CD1c-positive myeloid dendritic cell (primary cell): Measurements from ENCODE around the gene RND2.
"Not testable (repeated sequence)": the region's sequence is repeated elsewhere in the genome, so short reads cannot be mapped to it uniquely, and the experiment has no call there.

Experiments used
- DNase-seq: peaks from one replicate; pipeline ENCODE4 v3.0.0-alpha.2; 2016; ENCODE audit errors: extremely low spot score

Gene RND2, protein sequence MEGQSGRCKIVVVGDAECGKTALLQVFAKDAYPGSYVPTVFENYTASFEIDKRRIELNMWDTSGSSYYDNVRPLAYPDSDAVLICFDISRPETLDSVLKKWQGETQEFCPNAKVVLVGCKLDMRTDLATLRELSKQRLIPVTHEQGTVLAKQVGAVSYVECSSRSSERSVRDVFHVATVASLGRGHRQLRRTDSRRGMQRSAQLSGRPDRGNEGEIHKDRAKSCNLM

DNA sequence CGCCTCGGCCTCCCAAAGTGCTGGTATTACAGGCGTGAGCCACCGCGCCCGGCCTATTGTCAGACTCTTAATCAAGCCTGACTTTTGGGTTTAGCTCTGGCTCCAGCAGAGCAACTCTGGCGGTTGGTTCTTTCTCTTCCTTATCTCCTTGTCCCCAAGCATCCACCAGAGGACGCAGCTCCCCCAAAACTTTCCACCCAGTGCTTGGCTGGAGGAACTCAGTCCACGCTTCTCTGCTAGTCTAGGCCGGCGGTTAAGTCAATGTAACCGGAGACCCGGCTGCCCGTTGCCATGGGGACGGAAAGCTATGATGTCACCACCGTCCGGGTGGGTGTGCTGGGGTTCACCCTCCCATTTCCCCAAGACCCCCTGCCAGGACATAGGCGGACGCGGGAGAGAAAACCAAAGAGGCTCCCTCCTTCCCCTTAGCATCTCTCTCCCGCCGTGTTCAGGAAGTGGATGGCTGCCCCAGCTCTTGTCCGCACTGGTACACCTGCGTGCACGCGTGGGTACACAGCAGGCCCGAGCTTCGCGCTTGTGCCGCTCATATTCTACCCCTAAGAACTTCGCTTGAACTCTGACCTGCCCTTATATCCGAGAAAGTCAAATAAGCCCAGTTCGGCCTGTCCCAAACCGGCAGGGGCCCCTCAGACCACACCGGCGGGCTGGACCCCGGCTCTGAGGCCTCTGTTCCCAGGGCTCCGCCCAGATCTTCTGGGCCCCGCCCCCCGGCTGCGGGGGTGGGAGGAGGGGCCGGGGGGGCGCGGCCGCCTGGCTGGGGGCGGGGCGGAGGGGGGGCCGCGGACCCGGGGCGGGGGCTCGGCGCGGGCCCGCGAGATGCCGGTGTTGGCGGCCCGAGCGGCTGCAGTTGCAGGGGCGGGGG lies at the start of gene RND2:
TSS of gene RND2 (plus strand) at position 825 of the 883 bp plus-strand sequence. CDS start 117 bp downstream, outside the sequence.
- peak; percentile 89 for DNase-seq

DNA sequence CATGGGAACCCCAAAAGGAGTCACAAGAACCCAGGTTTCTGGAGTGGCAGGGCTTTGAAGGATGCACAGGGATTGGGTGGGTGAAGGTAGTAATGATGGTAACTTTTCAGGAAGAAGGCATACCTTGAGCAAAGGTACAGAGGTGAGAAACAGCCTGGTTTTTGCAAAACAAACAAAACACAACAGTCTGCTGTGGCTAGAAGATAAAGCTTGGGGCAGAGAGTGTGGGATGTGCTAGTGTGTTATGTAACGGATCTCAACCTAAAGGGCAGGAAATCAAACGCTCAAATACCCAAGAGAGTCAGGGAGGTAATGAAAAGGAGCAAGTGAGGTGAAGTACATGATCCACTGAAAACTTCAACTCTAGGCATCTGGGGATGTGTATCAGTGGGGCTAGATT lies 49.8 kb upstream of the RND2 start:
- DNase-seq: no peak

DNA sequence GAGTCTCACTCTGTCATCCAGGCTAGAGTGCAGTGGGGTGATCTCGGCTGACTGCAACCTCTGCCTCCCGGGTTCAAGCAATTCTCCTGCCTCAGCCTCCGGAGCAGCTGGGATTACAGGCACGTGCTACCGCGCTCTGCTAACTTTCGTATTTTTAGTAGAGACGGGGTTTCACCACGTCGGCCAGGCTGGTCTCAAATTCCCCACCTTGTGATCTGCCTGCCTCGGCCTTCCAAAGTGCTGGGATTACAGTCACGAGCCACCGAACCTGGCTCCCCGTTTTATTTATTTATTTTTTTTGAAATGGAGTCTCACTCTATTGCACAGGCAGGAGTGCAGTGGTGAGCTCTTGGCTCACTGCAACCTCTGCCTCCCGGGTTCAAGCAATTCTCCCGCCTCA lies 49.3 kb upstream of the RND2 start:
- DNase-seq: not testable (repeated sequence)

DNA sequence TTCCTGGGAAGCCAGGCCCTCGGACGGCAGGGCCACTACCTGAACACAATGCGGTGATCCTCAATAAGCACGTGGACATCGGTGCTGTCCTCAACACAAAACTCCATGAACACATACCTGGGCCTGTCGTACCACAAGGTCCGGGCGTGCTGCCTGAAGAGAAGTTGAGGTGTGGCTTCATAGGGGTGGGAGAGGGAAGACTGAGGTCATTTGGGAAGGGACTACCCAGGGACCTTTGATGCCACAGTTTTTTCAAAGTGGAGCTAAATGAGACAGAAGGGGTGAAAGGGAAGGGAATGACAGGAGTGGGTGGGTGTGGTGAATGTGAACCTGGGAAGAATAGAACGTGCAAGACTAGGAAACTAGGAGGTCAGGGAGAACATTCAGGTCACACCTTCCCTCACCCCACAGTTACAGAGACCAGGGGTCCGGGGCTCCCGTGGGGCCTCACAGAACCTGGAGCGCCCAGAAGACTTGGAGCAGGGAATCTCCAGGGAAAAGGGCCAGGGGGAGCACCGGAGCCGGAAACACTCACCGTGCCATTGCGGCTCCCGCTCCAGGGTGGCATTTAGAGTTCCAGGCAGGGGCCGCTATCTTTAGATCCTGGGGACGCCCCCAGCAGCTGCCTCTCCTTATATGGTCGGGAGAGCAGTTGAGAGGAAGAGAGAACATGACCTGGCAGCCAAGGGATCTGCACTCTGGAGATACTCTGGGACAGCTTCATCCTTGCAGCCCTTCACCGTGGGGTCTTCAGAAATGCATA lies 45.3 kb upstream of the RND2 start, which contains the start of gene PTGES3L:
TSS of gene PTGES3L (minus strand) at position 570 of the 763 bp plus-strand sequence. CDS start at position 543, 27 bp downstream.
- DNase-seq: peak; percentile 49

DNA sequence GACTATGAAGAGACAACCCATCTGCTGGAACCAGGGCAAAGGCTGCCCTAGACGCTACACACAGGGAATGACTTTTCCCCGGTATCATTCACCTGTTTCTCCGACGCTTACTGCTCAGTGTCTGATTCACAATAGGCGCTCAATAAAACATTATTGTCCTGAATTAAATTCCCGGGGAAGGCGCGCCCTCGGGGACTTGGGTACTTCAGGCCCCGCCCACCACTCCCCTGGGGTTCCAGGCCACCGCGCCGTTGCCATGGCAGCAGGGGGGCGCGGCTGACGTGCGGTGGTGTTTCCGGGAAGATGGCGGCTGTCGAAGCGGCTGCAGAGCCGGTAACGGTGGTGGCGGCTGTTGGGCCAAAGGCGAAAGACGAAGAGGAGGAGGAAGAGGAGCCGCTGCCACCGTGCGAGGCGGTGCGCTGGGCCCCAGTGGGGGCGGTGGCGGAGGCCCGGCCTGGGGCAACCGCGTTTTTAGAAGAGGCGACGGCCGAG lies 44.7 kb upstream of the RND2 start, which contains the start of gene RUNDC1:
TSS of gene RUNDC1 (plus strand) at position 292 of the 492 bp plus-strand sequence. CDS start at position 304, 12 bp downstream.
- DNase-seq: peak; percentile 96

DNA sequence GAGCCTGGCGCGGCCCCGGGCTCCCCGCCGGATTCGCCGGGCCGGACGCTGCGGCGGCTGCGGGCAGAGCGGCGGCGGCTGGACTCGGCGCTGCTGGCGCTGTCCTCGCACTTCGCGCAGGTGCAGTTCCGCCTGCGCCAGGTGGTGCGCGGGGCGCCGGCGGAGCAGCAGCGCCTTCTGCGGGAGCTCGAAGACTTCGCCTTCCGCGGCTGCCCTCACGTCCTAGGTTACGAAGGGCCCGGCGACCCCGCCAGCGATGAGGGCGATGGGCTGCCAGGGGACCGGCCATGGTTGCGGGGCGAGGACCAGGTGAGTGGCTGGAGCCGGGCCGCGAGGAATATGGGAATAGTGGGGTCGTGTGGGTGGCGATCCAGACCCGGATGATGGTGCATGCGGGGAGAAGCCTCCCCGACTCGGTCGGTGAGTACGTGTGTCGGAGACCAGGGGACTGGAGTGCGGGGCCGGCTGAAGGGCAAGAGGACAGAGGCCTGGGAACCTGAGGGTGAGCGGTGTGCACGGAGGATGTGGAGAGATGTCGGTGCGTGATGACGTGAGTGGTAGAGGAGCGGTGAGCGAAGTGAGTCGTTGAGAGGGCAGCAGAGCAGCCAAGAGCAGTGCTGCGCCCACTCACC lies 44.1 kb upstream of the RND2 start:
- peak; percentile 50 for DNase-seq

DNA sequence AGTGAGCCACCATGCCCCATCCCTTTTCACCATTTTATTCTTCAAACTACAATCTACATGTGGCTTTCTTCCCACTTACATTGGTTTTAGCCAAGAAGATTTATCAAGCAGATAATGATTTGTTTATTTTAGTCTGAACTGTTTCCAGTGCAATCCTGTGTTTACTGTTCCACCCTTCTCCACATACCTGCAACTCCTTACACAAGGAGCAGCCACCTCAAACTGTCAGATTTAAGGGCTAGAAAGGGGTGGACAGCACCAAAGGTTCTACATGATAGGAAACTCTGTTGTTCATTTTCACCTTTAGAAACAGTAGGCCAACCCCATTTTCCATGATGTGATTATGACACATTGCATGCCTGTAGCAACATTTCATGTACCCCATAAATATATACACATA lies 42.8 kb upstream of the RND2 start:
- no peak for DNase-seq

DNA sequence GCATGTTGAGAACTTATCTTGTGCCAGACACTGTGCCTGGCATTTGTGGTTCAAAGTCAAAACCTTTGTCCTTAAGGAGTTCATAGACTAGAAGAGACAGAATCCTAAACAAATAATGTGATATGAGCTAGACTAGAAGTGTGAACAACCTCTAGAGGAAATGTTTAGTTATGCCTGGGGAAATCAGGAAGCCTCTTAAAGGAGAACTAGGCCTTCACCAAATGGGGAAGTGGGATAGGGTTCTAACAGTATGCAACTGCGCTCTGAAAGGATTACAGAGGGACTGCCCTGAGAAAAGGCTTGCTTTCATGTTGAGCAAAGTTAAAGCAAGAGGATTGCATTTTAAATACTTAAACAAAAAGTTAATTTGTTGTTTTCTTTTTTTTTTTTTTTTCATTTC lies 39.8 kb upstream of the RND2 start:
- DNase-seq: peak; percentile 88

DNA sequence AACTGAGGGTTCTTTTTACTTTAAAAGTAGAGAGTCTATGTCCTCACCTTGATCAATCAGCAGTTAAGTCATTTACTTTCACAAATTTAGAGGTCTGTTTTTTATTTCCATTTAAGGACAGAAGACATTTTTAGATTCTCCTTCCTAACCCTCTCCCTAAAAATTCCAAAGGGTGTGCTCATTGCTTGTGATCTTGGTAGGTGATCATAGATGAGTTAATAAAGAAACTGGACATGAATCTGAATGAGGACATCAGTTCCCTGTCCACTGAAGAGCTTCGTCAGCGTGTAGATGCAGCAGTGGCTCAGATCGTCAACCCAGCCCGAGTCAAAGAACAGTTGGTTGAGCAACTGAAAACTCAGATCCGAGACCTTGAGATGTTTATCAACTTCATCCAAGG lies 35.9 kb upstream of the RND2 start:
- no peak for DNase-seq

DNA sequence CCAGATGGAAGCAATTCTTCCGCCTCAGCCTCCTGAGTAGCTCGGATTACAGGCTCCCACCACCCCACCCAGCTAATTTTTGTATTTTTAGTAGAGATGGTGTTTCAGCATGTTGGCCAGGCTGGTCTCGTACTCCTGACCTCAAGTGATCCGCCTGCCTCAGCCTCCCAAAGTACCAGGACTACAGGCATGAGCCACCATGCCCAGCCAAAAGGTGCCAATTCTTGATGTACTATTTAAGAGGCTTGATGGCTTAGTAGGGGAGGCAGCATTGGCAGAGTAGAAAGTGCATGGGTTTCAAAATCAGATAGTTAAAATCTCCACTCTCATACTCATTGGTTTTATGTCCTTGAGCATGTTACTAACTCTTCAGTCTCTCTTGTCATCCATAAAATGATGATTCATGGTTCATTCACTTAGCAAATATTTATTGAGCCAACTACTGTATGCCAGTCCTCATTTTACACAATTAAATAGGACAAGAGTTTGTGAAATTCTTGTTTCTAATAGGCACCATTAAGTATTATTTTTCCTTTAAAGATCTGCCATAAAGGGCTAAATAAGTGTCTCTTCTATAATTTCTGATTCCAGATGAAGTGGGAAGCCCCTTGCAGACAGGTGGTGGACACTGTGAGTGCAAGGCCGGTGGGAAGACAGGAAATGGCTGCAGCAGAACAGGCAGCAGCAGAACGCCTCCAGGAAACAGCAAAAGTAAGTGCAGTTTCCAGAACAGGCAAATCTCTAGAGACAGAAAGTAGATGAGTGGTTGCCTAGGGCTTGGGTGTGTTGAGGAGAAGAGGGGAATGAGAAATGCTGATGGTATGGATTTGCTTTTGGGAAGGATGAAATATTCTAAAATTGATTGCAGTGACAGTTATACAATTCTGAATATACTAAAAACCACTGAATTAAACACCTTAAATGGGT lies 35.0 kb upstream of the RND2 start:
- DNase-seq: no peak

DNA sequence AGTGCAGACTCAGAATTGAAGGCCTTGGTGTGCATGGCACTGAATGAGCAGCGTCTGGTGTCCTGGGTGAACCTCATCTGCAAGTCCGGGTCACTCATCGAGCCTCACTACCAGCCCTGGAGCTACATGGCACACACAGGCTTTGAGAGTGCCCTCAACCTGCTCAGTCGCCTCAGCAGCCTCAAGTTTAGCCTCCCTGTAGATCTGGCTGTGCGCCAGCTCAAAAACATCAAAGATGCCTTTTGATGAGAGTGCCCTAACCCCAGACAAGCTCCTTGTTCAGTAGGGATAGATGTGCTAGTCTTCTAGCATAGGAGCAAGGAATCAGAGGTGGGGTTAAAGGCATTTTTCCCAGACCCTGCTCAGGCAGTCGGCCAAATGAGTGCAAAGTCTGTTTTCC lies 33.6 kb upstream of the RND2 start:
- DNase-seq: no peak

DNA sequence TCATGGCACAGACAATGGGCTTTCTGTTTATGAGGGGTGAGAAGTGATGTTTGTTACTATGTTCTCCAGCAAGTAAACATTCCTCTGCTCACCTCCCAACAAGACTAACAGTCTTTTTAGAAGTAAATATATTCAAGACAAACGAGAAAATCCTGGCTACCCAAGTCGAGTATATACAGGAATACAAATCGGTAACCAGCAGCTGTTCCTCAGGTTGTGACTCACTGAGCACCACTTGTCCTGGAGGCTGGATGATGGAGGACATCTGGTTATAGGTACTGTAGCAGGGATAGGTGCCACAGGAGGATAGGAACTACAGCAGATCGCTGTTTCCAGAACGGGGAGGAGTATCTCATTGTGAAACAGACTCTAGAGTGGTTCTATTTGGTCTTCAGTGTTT lies 32.2 kb upstream of the RND2 start:
- DNase-seq: no peak

DNA sequence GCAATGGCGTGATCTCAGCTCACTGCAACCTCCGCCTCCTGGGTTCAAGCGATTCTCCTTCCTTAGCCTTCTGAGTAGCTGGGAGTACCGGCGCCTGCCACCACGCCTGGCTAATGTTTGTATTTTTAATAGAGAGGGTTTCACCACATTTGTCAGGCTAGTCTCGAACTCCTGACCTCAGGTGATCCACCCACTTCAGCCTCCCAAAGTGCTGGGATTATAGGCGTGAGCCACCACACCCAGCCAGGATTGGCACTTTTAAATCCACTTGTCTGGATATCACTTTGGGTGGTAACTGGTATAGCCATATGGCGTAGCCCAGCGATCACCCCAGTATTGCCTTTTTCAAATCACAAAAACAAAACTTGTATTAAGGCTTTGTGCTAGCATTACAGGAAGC lies 31.1 kb upstream of the RND2 start:
- DNase-seq: not testable (repeated sequence)

DNA sequence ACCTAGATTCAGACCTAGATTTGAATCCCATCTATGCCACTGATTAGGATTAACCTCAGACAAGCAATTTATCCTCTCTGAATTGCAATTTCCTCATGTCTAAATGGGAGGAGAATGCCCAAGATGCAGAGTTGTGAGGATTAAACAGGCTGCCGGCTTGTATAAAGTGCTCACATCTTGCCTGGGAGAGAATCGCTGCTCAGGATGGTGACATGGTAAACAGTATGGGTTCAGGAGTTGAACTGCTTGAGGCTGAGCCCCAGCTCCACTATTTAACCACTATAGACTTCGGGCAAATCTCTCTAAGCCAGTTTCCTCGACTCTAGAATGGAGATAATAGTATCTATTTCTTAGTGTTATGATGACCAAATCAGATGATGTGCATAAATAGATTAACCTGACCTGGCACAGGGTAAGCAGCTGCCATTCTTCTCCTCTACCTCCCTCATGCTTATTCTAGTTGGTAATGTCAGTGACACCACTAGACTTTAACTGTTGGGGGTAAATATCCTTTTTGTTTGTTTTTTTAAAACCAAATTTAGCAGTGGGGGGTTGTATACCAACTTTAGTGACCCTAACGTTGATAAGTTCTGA lies 27.5 kb upstream of the RND2 start:
- no peak for DNase-seq

DNA sequence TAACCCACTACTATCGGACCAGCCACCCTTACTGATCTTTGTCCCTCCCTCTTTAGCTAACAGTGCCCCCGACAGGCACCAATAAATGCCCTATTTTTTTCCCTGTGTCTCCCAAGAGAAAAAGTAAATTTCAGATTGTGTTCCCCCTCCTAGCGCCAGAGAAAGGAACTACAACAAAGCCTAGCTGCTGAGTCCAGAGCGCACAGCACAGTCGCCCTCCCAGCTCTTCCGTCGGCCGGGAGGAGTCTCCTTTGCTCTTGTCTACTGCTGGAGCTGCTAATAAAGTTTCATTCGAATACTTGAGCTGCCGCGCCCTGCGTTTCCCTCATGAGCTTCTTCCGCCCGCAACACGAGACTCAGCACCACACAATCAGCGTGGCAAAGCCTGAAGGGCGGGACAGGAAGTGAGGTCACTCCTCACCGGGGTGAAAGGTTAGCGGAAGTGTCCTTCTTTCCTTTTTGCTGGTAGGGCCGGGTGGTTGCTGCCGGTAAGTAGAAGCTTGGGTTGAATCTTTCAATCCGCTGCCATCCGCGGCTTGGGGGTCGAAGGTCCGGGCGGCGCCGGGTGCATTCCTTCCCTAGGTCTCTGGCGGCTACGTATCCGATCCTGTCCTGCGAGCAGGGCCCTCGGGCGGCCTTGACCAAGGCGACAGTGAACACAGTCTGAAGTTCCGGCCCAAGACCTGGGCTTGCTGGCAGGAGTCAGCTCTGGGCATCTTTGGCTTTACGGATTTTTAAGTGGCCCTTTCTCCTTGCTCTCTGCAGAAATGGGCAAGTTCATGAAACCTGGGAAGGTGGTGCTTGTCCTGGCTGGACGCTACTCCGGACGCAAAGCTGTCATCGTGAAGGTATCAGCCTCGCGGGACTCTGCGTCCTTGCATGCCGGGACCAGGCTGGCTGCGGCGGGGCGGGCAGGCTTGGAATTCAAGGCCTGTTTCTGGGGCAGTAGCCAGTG lies 26.8 kb upstream of the RND2 start, which contains the start of gene RPL27:
TSS of gene RPL27 (plus strand) at position 436 of the 955 bp plus-strand sequence. CDS start at position 768, 332 bp downstream.
- DNase-seq: peak; percentile 99

DNA sequence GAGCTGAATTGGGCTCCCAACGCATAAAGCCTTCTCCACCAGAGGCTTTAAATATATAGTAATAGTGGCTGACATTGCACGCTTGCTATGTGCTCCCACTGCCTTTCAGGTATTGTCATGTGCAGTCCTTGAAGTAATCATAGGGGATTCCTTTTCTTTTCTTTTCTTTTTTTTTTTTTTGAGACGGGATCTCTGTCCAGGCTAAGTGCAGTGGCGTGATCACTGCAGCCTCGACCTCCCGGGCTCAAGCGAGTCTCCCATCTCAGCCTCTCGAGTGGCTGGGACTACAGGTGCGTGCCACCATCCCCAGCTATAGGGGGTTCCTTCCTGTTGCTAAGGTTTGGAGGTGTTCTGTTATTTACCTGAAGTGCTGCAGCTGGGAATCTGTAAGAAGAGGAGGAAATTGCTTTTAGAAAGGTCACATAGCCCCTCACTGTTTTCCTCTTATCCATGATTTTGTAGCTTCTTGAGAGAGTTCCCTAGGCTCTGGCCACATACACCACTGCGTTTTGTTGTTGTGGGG lies 26.0 kb upstream of the RND2 start:
- no peak for DNase-seq

DNA sequence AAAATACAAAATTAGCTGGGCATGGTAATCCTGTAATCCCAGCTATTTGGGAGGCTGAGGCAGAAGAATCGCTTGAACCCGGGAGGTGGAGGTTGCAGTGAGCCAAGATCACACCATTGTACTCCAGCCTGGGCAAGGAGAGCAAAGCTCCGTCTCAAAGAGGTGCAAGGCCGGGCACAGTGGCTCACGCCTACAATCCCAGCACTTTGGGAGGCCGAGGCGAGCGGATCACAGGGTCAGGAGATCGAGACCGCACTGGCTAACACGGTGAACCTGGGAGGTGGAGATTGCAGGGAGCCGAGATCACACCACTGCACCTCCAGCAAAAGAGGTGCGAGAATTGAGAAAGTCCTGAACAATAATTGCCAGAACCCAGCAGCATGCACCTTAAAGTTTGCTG lies 24.1 kb upstream of the RND2 start:
- DNase-seq: not testable (repeated sequence)

DNA sequence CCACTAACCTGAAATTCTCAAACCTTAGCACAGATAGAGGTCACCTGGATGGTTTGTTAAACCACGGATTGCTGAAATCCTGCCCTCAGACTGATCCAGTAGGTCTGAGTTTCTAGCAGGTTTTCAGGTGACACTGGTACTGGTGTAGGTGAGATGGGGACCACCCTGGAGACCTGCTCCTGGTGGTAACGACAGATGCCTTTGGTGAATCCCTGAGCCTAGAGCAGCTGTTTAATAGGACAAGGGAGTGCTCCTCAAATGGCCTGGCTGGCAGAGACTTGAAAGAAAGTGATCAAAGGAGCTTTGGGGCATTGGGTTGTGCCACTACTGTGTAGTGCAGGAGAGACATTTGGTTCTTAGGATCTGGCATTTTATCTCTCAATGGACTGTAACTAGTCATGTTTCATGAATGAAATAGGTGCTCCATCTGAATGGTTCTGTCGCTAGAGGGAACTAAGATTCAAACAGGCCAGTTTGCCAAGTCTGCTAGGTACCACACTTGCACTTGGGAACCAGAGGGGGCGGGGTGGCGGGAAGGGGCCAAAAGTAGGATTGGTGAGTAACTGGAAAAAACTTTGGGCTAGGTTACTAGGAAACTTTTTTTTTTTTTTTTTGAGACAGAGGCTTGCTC lies 21.4 kb upstream of the RND2 start:
- DNase-seq: no peak
